ENCODE data around the gene STAT6.

GRCh38 chr12:57092529-57092862 is 18.7 kb downstream of the STAT6 start:
- no peak for TF ChIP-seq CTCF (conservative IDR thresholded peaks at IDR 0.05)
- no peak for TF ChIP-seq EZH2 (IDR thresholded peaks at IDR 0.05; ENCODE audit: low read depth)
